CD14-positive monocyte (primary cell): ENCODE measurements around the gene KRTAP2-3. TPM values are rescaled to one million over a fixed set of nuclear protein-coding genes. Genes with fewer than 3 reads are reported as not detected.

Experiments
- DNase-seq, 3 donors: peaks; one replicate each; pipeline ENCODE4 v3.0.0-alpha.2; 2011 to 2022
- H2AFZ ChIP-seq: 2 replicates; pipeline ENCODE4 v1.6.0; 2012; ENCODE audit warnings: mild to moderate bottlenecking, low read depth, low read length, inconsistent platforms; ENCODE audit not compliant: insufficient read depth, poor library complexity, severe bottlenecking
- H3K27ac ChIP-seq, 2 donors: 1 replicate in 1 of 2; 2 replicates in 1 of 2; pipeline ENCODE4 v1.5.1; 2012 to 2013; ENCODE audit warnings: low read length in 2 of 2, control low read depth in 1 of 2, inconsistent platforms in 1 of 2, low read depth in 1 of 2, mild to moderate bottlenecking in 1 of 2
- H3K27me3 ChIP-seq, 2 donors: one replicate each; pipeline versions ENCODE4 v1.6.0 to v1.6.1; 2011 to 2013; ENCODE audit warnings: low read length in 2 of 2; ENCODE audit not compliant: control insufficient read depth in 2 of 2, insufficient read depth in 2 of 2
- H3K36me3 ChIP-seq, 2 donors: replicated peaks in 1 of 2; 1 replicate in 1 of 2; 2 replicates in 1 of 2; pipeline versions ENCODE4 v1.5.1 to v1.6.1; 2012 to 2013; ENCODE audit warnings: low read length in 2 of 2, control low read depth in 1 of 2, inconsistent platforms in 1 of 2, mild to moderate bottlenecking in 1 of 2; ENCODE audit not compliant: insufficient read depth in 2 of 2, control insufficient read depth in 1 of 2
- H3K4me1 ChIP-seq, 2 donors: 1 replicate in 1 of 2; 2 replicates in 1 of 2; pipeline versions ENCODE4 v1.5.1 to v1.6.1; 2012 to 2013; ENCODE audit warnings: low read length in 2 of 2, control low read depth in 1 of 2, inconsistent platforms in 1 of 2, mild to moderate bottlenecking in 1 of 2, moderate library complexity in 1 of 2; ENCODE audit not compliant: insufficient read depth in 2 of 2, control insufficient read depth in 1 of 2
- H3K4me2 ChIP-seq: replicated peaks from 2 replicates; pipeline ENCODE3; 2012; ENCODE audit warnings: low read length, moderate library complexity, mild to moderate bottlenecking; ENCODE audit not compliant: poor library complexity, severe bottlenecking; ENCODE audit errors: extremely low read depth
- H3K4me3 ChIP-seq, 3 experiments: fragments of 200-600 bp in 1 of 3; sonication (generic) in 1 of 3; replicated peaks in 1 of 3; 1 replicate in 2 of 3; 2 replicates in 1 of 3; pipeline ENCODE4 v1.5.1; 2011 to 2013; ENCODE audit warnings: low read length in 3 of 3, mild to moderate bottlenecking in 3 of 3, control low read depth in 2 of 3, low read depth in 2 of 3, inconsistent platforms in 1 of 3, moderate library complexity in 1 of 3
- H3K79me2 ChIP-seq: 2 replicates; pipeline ENCODE4 v1.6.0; 2012; ENCODE audit warnings: mild to moderate bottlenecking, control low read depth, inconsistent platforms, low read length, moderate library complexity; ENCODE audit not compliant: insufficient read depth
- H3K9ac ChIP-seq: 2 replicates; pipeline ENCODE4 v1.6.0; 2017; ENCODE audit warnings: low read length, mild to moderate bottlenecking; ENCODE audit not compliant: insufficient read depth, poor library complexity, severe bottlenecking
- H3K9me3 ChIP-seq, 2 donors: replicated peaks in 1 of 2; 1 replicate in 1 of 2; 2 replicates in 1 of 2; pipeline versions ENCODE4 v1.5.1 to v1.6.1; 2012 to 2013; ENCODE audit warnings: low read length in 2 of 2, control low read depth in 1 of 2; ENCODE audit not compliant: control insufficient read depth in 1 of 2, insufficient read depth in 1 of 2
- H4K20me1 ChIP-seq: 2 replicates; pipeline ENCODE4 v1.6.0; 2012; ENCODE audit warnings: mild to moderate bottlenecking, low read length, control low read depth, moderate library complexity; ENCODE audit not compliant: insufficient read depth
- H3K27ac Mint-ChIP-seq, 7 donors: one replicate each; pipeline ENCODE4 v1.8.0; 2020; ENCODE audit warnings: mild to moderate bottlenecking in 7 of 7, mixed read lengths in 7 of 7, moderate library complexity in 6 of 7, inconsistent platforms in 2 of 7
- H3K27me3 Mint-ChIP-seq, 3 donors: one replicate each; pipeline ENCODE4 v1.8.0; 2021 to 2022; ENCODE audit warnings: low read depth in 3 of 3, mild to moderate bottlenecking in 3 of 3, mixed read lengths in 3 of 3, moderate library complexity in 3 of 3, inconsistent platforms in 1 of 3
- H3K36me3 Mint-ChIP-seq, 2 donors: one replicate each; pipeline ENCODE4 v1.8.0; 2020; ENCODE audit warnings: mixed read lengths in 2 of 2, inconsistent platforms in 1 of 2, mild to moderate bottlenecking in 1 of 2
- H3K4me1 Mint-ChIP-seq: one replicate; pipeline ENCODE4 v1.8.0; 2020; ENCODE audit warnings: mild to moderate bottlenecking, mixed read lengths
- H3K4me3 Mint-ChIP-seq, 2 donors: one replicate each; pipeline ENCODE4 v1.8.0; 2020; ENCODE audit warnings: mild to moderate bottlenecking in 2 of 2, mixed read lengths in 2 of 2, moderate library complexity in 1 of 2
- H3K9me3 Mint-ChIP-seq, 7 donors: one replicate each; pipeline ENCODE4 v1.8.0; 2020 to 2022; ENCODE audit warnings: mixed read lengths in 7 of 7, mild to moderate bottlenecking in 6 of 7, moderate library complexity in 6 of 7, inconsistent platforms in 2 of 7
- CTCF ChIP-seq: fragments of 200-600 bp; IDR thresholded peaks from one replicate; pipeline ENCODE4 v1.8.0; 2022; ENCODE audit warnings: antibody characterized with exemption, mild to moderate bottlenecking
- WGBS: methylation state at CpG from one replicate; pipeline ENCODE4 v1.1.5; 2013; ENCODE audit warnings: missing lambda C conversion rate; ENCODE audit not compliant: insufficient coverage; 5-methylcytosine and 5-hydroxymethylcytosine counted together
- intact Hi-C, 2 donors: fragments of 100-400 bp; cut with micrococcal nuclease; formaldehyde crosslinking; loops; one replicate each; pipeline versions ENCODE4 v1.15.0 to v1.15.1; 2023
- polyA plus RNA-seq, 3 donors: library from polyadenylated mRNA; depleted of rRNA in 1 of 3; unstranded in 2 of 3; stranded (reverse) in 1 of 3; fragments of 300-500 nt in 2 of 3; fragments of >200 nt in 1 of 3; fragmentation: Illumina TruSeq in 2 of 3; gene quantifications; 1 replicate in 2 of 3; 2 replicates in 1 of 3; pipeline ENCODE4 v1.2.3, GENCODE V29; 2012 to 2021

Gene KRTAP2-3
- polyA plus RNA-seq, 3 donors = not detected

DNA sequence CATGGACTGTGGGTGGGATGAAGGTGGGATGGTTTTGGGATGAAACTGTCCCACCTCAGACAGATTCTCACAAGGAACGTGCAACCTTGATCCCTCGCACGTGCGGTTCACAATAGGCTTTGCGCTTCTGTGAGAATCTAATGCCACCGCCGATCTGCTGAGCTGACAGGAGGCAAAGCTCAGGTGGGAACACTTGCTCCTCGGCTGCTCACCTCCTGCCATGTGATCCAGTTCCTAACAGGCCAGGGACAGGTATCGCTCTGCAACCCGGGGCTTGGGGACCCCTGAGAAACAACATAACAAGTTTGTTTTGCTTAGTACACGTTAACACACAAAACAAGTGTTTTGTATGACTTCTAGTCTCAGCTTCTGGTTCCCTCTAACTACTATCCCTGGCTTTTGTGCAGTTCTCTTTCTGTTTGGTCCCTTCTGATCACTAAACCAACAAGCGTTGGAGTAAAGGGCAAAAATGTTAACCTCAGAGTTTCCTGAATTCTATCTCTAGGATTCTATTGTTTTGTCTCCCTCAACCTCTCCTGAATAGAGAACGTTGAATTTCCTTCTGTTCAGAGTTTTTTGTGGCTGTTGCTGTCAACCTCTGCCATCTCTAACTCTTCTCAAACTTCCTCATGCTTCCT, 43.2 kb downstream of the KRTAP2-3 start:
- no peak for TF ChIP-seq CTCF
- DNase-seq = no peak
- H3K27ac Mint-ChIP-seq = no peak overlapping the region
- Histone ChIP-seq H3K4me3 (no peak overlapping the region), H3K9ac (no peak overlapping the region), H3K9me3 (no peaks in the 10 kb centered on the region), H2AFZ (no peak overlapping the region), H4K20me1 (no peaks in the 10 kb centered on the region), H3K79me2 (no peaks in the 10 kb centered on the region), H3K27ac (no peak overlapping the region), H3K36me3 (no peaks in the 10 kb centered on the region), H3K4me1 (no peaks in the 10 kb centered on the region), H3K4me2 (no peak overlapping the region), H3K27me3 (no peaks in the 10 kb centered on the region)
- peaks cover 0 to 2% (median 2%) of the 10 kb centered on the region in 3 donors for H3K27me3 Mint-ChIP-seq
- H3K4me3 Mint-ChIP-seq = no peak overlapping the region
- peaks cover 0 to 6% (median 0%) of the 10 kb centered on the region in 7 donors for H3K9me3 Mint-ChIP-seq
- no peaks in the 10 kb centered on the region for H3K36me3 Mint-ChIP-seq
- intact Hi-C loops = no loop called here
- WGBS = 86% methylated on average over 9 of the region's 13 CpGs
- H3K4me1 Mint-ChIP-seq = no peaks in the 10 kb centered on the region

- Mint-ChIP-seq H3K36me3 (no peaks in the 10 kb centered on the region), H3K9me3 (no peaks in the 10 kb centered on the region), H3K27ac (no peak overlapping the region), H3K4me1 (no peaks in the 10 kb centered on the region), H3K4me3 (no peak overlapping the region), H3K27me3 (peaks cover 0 to 2% (median 2%) of the 10 kb centered on the region in 3 donors)
- Histone ChIP-seq H3K79me2 (no peaks in the 10 kb centered on the region), H4K20me1 (no peaks in the 10 kb centered on the region), H3K27ac (no peak overlapping the region), H3K27me3 (no peaks in the 10 kb centered on the region), H3K4me3 (no peak overlapping the region), H3K9me3 (no peaks in the 10 kb centered on the region), H2AFZ (no peak overlapping the region), H3K9ac (no peak overlapping the region), H3K4me1 (no peaks in the 10 kb centered on the region), H3K4me2 (no peak overlapping the region), H3K36me3 (no peaks in the 10 kb centered on the region)
- no peak for TF ChIP-seq CTCF
- WGBS = 73% methylated on average over 4 of the region's 7 CpGs
- intact Hi-C loops = no loop called here
- no peak for DNase-seq
Observed at GRCh38 chr17:41015454-41015853, 44.5 kb downstream of the KRTAP2-3 start.
